DMS153 treated with DMSO at 0.1 percent for 48 hours (cell line): Measurements from ENCODE around the gene PLCB2.

Experiments
- DNase-seq: peaks from one replicate; lab custom pipeline; 2025; ENCODE audit not compliant: unreplicated experiment; lab: John Stamatoyannopoulos, UW

Gene PLCB2

DNA sequence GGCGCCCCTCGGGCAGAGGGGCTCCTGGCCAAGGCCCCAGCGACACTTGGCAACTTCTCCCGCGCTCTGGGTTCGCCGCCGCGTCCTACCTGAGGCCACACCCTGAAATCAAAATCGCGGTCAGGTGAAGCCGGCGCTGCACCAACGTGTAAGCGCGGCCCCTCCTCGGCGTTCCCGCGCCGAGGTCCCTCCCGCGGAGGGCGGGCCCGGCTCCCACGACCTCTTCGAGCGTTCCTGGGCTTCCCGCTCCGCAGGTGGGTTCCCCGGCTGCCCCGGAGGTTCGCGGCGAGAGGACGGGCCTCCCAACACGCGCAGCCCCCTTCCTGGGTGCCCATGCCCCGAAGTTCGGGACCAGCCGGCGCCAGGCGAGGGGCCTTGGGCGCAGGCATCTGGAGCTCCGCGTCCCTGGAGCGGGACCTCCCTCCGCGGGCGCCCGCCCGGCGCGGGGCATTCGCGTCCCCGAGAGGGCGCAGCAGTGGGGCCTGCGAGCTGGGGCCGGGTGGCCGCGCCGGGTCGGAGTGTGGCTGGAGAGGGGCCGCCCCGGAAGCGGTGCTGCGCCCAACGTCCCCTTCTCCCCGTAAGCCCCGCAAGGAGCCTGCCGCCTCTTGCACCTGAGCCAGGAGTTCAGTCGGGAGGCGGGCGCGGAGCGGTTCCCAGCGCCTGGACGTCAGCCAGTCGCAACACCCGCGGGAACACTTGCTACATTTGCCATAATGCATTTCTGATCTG lies 55.1 kb downstream of the PLCB2 start:
- DNase-seq: peak; percentile 5

DNA sequence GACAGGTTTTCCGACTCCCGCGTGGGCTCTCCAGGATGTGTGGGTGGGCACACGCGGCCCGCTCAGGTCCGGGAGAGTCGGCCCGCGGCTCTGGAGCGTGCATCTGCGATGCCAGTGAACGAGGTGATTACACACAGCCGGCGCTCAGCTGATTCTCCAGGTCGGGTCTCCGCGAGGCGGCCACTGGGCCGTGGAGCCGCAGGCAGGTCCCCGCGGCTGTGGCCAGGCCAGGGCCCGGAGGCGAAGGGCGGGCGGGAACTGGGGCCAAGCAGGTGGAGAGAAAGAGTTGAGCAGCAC lies 55.6 kb downstream of the PLCB2 start:
- no peak for DNase-seq

DNA sequence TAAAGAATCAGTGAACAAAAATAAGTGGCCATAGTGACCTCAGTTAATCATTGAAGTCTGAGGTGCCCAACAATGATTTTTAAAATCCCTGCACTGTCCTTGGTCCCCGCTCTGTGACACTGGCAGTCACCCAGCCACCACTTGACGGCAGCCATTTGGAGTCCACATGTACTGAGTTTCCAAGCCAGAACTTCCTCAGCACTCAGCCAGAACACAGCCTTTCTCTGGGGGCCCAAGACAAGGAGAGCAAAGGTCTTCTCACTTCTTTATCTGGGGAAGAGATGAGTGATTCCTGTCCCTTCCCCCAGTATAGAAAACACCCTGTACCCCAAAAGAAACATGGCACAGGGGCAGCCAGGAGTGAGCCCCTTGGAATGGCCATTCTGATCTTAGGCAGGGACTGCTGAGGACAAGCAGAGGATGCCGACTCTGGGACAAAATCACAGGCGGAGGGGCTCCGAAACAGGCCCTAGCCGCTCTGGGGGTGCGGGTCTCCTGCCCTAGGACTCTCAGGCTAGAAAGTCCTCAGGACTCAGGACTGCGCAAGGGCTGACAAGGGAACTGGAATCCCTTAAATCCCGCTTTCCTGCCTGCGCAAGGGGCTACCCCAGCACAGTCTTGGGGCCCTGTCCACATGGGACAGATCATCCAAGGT lies 56.1 kb downstream of the PLCB2 start:
- DNase-seq: no peak

DNA sequence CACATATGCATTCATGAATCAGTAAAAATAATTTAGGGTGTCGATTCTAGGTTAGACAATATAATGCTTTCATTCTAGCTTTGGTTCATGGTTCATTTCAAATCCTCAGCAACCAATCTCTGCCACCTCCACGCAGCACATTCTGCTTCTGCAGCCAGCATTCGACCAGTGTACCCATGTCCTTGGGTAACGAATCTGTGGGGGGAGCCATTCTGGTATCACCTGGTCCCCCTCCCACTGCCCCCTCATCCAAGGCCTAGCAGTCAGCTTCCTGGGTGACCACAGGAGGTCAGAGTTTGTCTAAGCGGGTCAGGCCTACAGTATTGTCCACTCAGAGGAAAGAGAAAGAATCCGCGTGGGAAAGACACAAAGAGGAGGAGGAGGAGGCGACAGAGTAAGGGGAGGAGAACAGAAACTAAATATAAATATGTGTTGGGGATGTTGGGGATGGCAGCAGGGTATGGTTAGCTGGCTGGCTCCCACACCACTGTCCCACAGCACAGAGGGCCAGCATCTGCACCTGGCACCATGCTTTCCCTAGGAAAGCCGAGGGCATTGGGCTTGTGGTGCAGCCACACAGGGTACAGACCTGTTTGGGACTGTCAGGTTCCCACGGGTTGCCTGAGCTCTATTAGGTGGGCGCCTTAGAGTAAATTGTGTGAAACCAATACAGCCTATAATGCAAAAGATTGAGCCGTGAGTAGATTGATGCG lies 56.8 kb downstream of the PLCB2 start:
- DNase-seq: no peak

DNA sequence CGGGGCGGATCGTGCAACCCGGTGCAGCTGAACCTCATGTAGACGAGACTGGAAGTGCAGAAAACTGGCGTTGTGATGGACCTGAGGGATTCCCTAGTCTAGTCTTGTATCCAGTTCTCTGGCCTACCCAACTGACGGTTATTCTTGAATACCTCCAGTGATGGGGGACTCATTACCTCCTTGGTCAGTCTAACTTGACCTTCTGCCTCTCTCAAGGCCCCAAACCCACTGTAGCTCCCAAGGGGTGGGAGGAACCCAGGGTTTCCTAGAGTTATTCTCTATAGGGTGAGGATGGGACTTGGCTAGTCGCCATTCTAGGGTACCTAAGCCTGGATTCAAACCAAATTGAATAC lies 57.5 kb downstream of the PLCB2 start:
- DNase-seq: no peak

DNA sequence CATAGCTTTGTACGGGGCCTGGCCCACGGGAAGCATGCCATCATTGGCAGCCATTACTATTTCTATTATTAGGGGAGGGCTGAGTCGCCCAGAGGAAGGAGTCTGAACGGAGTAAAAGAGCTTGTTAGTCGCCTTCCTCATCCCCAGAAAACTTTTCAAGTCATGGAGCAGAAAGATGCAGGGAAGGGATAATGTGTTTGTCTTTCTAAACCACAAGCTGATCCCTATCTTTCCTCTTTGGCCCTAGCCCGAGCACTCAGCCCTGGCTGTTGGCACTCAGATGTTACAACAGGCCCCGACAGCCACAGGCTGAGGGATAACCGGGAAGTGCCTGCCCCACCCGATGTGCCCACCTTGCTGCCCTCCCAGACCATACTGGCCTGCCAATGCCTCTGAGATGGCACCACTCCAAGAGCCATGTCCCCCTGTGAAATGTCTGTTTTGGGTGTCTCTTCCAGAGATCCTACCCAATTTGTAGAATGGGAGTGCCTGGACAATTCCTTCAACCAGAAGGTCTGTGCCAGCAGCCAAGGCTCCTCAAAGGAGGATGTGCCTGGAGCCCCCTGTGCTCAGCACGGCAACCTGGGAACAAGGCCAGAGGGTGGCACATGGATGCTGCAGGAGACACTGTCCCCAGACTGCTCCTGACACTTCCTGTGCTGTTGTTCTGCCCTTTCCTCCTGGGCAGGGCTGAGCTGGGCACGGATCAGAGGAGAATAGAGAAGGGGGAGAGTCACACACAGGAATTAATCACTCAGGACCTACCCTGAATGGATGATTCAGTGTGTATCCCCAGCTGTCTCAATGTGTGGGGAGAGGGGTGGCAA lies 58.0 kb downstream of the PLCB2 start:
- no peak for DNase-seq

DNA sequence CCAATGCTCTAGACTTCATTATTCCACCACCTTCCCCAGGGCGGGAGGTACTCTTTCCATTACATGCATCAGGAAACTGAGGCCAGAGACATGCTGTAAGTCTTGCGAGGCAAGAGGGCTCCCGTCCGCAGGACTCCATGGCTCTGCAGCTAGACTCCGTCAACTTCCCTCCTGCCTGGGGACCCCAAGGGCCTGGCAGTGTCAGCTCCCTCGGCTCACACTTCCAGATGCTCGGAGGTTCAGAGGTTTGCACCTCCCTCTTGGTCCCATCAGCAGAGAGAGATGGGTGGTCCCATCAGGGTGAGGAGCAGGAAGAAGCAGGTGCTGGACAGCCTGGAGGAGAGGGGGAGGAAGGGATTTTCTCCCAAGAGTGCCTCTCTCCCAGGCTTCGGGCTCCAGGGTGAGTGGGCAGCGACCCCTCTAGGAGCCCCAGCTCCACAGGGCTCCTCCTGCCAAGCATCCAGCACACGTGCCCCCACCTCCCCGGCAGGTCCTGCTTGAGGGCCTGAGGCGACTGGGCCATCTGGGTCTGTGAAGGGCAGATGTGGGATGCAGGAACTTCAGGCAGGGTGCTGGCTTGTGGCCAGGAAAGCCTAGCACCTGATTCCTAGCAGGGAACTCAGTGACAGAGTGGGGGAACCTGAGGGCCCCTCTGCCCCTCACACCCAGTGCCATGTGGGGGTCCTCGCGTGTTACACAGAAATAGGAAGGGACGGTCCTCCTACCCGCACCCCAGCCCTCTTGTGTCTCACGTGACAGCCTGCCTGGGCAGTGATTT lies 59.5 kb downstream of the PLCB2 start:
- DNase-seq: no peak

DNA sequence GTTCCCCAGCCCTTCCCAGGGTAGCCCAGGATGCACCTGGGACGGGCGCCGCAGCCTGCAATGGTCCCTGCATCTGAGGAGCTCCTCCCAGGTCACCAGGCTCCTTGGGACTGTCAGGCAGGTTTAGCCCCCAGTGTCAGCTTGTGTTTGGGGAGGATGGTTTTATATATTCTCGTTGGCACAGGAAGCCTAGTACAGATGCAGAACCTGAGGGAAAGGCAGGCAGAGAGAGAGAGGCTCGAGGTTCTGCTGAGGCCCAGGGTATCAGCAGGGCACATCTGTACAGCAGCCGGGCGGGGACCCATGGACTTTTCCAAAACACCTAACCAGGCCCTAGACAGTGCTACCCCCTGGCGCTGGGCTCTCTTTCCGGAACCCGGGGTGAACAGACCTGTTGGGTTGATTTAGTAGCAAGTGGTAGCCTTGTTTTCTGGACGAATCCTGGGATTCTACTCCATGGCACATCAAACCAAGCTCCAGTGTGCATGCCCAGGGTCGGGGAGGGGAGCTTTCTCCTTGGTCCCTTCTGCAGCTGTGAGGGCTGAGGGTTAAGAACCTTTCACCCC lies 60.2 kb downstream of the PLCB2 start:
- no peak for DNase-seq

DNA sequence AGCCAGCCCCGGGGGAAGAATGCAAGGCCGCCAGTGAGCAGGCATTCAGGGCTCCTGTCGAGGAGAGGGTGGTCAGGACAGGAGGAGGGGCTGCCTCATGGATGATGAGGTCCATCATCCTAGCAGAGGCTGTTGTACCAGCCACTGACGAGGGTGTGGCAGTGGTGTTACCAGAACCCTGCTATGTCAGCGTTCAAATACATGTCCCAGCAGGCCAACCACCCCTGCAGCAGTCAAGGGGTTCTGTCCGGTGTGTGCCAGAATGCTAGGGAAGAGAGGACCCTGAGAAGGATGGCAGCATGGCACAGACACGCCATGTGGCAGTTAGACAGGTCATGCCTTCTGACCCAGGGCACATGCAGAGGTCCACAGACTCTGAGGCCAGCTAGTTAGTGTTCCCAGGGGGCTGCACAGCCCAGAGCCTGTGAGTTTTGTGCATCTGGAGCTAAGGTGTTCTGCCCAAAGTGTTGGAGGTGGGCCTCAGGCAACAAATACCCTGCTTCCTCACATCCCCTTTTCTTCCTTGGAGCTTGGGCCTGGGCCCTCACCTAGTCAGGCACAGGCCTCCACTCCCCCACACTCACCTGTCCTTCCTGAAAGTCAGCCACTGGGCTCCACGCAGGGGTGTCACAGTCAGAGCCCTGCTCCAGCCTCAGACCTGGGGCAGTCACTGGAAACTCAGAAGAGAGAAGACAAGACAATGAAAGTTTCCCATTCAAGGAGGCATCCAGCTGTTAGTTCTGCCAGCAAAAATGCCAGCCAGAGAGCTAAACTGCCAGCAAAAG lies 61.0 kb downstream of the PLCB2 start:
- DNase-seq: no peak

DNA sequence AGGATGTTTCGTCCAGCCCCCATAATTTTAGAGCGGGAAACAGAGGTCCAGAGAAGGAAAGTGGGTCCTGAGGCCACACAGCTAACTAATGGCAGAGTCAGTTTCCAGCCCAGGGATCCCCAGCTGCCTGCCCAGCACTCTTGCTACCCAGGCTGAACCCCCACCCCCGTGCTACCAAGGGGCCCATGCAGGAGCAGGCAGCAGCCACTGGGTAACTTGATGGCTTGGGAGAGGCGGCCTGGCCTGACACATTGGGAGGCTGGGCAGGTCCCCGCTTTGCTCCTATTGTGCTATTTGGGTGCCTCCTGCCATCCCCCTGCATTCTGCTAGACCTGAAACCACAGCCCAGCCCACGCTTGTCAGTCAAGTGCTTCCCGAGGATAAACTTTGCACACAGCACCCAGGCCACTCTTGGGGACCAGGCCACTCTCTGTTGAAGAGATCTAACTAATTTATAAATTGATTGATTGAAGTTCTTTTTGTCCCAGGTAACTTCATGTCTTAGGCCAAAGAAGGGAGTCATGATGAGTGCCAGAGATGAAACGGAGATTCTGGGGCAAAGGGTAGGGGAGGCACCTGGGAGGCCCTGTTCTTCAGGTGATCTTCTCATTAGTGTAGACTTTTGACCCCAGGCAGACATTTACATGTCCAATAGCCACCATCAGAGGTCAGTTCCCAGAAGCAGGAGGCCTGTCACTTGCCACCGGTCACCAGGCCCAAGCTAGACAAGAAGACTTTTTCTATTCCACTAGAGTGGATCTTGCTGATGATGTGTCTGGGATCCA lies 61.9 kb downstream of the PLCB2 start:
- DNase-seq: no peak

DNA sequence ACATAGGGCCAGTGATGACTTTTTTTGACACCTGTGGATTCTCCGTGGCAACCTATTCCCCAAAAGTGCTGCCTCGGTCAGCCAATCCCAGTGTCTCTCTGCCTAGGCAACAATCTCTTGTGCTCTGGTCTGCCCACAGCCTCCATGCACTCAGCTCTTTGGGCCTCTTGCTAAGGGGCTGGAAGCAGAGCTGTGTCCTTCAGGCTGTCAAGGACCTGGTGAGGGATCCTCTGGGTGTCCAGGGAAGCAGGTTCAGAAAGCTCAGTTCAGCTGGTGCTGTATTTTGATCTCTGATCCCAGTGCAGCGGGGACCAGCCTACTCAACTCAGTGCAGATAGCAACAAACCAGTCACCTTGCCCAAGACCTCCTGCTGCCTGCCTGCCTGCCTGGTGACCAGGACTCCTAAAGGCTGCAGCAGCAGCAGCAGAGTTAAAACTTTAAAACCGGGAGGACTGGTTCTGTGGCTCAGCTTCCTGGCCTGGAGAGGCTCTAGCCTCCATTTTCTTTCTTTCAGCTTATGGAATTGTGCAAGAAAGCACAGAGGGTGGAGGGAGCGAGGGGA lies 62.7 kb downstream of the PLCB2 start:
- DNase-seq: no peak

DNA sequence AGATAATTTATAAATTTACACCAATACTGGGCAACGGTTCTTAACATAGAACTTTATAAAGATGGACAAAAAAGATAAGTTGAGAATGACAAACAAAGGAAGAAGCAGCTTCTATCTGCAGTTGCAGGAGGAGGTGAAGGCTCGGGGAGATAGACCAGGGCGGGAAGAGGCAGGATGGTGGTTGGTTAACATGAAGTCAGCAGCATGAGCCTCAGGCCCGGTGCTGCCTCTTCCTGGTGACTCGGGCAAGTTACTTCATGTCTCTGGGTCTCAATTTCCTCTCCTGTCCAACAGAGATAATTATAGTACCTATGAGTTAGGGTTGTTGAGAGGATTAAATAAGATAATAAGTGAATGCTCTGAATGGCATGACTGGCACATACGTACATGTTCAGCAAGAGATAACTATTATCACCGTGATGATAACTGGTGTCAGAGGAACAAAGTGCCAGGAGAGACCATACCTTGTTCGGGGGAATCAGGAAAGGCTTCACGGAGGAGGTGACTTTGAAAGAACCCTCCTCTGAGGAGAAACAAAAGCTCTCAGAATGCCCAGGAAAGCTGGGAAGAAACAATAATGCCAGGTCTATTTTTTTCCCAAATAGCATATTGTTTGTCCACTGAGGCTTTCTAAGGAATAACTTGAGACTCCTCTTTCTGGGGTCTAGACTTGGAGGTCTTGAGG lies 64.5 kb downstream of the PLCB2 start:
- DNase-seq: no peak

DNA sequence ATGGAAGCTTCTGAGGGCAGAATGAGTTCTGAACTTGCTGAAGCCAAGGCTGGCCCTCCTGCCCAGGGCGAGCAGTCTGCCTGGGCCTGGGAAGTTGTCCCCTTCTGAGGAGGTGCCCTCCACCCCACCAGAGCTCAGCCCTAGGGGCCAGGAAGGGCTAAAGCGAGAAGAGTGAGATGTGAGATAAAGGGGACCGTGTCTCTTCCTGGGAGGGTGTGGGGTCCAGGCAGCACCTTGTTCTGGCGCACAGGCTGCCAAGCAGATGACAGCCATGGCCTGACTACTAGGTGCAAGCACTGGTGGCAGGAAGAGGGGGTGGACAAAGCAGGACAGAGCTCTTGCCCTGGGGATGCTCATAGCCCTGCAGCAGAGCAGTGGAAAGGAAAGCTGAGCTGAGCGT lies 65.1 kb downstream of the PLCB2 start:
- no peak for DNase-seq

DNA sequence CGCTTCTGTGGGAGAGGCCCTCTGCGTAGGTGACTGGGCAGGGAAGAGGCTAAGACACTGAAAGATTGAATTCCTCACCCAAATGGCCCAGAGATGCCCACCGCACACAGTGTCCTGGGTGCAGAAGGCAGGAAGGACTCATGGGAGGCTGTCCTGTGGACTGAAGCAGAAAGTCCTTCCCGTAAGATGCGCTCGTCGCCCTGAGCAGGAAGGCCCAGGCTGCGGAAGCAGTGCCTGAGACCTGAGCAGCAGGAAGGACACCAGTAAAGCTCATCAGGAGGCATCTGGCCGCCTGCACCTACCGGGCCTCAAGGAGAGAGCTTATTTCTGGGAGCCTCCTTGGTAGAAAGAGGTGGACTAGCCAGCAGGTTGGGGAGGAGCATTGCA lies 65.5 kb downstream of the PLCB2 start:
- DNase-seq: no peak

DNA sequence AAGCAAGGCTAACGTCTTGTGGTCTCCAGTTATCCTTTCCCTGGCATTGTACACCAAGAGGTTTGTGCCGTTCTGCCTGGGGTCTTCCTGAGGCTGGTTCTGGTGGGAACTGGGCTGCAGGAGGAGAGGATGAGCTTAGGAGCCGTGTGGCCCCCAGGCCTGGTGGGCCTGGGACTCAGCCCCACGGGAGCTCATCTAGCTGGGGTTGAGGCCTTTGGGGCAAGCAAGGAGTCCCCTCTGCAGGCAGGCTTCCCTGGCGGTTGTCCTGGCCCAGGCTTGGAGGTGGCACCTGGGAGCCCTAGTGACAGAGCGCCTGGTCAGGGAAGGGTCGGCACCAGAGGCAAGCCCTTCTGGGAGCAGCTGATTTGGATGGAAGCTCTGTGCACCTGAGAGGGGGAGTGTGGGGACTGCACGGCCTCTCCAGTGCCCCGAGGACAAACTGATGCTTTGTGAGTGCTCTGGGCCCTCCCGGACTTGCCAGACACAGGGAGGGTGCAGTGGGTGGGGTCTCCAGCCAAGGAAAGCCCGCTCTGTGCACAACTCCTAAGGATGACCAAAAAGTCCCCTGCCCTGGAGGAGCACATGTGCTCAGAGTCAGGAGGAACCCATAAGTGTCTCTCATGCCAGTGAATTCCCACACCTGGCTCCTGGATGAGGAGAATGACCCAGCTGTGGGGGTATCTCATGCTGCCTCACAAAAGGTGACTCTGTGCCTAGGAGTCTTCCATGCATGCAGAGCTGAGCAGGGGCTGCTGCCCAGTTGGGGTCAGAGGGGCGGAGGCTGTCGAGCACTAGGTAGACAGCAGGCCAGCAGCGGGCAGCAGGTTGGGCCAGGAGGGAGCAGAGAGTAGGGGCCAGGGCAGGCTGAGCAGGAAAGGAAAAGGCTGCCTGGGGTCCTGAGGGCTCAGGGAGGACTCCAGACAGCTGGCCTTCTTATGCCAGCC lies 66.2 kb downstream of the PLCB2 start:
- no peak for DNase-seq

DNA sequence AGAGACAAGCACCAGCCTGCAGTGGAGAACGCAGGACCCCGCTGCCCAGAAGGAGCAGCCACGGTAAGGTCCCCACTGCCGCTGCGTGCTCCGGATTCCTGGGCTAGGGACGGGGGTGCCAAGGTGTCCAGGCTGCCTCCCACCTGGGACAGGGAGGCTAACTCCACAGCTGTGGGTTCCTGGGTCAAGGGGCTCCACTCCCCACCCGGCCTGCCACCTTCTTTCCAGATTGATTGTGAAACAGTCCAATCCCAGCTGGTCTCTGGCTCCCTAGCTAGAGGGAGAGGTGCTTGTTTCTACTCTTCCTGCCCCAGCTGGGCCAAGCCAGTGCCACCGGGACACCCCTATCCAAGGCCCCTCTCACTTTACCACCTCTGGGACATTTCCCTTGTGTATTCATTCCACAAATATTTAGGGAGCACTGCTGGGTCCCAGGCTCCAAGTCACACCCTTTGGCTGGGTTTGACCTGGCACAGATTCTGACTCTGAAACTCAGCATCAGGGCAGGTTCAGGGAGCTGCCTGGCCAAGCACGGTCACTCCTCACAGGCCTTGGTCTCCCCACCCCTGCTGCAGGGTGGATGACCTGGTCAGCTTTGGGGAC lies 67.0 kb downstream of the PLCB2 start:
- no peak for DNase-seq
